HG03095 (cell line): Measurements from ENCODE around the gene BACH2.
"Not testable (repeated sequence)": the region's sequence is repeated elsewhere in the genome, so short reads cannot be mapped to it uniquely, and the experiment has no call there.

Experiments
- ATAC-seq: cut with Tn5 transposase; IDR thresholded peaks from one replicate; pipeline ENCODE4 v1.9.1; 2021; ENCODE audit warnings: moderate library complexity; ENCODE audit not compliant: unreplicated experiment

Gene BACH2

DNA sequence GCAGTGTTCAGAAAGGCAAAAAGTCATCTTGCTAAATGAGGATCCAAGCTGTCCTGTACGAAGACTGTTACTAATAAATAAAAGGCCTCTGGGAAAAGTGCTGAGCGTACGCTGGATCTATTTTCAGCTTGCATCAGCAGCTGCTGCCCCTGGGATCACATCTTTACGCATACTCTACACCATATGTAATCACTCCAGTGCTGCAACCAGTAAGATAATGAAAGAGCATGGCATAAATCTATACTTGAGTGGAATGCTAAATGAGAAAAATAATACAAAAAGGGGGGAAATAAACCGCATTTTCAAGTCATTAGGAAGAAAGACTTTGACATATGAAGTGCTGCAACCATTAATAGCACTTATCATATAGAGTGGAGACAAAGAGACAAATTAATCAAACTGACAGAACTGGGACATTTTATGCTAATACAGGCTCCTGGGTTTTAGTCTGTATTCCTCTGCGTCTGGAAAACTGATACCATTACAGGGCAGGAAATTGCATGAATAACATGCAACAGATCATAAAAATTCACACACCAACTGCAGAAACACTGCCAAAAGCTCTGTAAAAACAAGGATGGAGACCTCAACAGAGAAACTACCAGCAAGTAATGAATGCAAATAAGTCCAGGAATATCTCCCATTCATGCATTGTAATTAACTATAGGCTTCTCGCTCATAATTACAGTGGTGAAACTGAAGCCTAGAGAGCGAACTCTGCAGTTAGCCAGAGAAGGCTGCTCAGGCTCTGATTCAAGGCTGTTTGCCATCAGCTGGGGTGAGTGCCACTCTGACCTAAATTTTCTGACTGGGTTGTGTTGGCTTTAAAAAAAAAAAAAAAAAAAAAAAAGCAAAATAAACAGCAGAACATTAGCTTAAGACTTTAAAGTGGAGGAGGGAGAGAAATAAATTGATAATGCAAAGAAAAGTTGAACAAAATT is 318.6 kb downstream of the BACH2 start:
- no peak for ATAC-seq

DNA sequence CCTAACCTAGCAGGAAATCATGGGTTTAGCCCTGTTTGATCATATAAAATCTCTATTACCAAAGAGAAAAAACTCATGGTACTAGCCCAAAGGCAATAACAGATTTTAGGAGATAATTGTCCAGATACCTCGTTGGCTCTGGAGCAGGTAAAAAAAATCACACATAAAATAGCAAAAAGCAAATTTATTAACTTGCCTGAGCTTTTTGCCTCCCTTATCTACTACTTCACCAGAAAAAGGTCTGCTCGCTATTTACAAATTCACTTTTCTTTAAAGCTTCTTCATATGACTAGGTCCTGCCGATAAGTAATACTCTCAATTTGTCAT is 320.0 kb downstream of the BACH2 start:
- ATAC-seq = no peak

DNA sequence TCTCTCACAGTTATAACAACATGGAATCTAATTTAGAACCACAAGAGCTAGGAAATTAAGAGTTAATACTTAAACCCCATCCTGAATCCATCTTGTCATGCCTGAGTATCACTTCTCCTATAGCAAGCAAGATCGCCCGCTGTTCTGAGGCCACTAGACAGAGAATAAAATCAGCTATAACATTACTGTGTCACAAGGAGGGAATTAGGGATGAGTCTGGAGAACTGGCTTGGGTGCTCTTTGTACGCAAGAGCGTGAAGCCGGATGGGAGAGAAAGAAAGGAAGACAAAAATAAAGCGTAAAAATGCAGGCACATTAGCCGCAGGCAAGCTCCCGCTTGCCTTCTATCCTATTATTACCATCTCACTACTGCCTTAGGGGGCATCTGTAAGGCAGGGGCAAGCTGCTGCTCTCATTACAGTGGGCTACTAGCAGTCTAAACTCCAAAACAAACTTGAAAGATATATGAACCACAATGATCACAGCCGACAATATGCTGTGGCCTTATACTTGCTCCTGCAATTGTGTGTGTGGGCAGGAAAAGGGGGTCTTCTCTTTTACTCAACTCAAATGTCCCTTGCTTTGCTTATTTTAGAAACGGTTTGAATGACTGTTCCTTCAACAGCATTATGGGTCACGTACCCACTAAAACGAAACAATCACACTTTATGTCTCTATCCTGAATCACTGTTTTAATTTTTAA is 320.5 kb downstream of the BACH2 start:
- no peak for ATAC-seq

DNA sequence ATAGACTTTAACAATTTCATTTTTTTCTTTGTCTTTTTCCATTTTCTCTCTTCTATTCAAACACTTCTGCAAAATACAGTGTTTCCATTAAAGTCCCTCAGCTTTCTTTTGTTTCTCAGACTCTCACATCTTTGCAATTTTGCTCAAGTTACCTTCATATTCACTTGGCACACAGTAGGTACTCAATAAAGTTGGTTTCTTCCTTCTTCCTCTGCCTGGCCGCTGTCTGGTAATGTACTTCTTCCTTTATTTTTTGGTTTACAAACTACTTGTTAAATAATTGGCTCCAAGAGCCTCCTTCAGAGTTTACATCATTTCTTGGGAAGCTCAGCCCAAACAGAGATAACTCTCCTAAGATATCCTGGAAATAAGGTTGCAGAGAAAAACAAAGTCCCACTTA is 321.3 kb downstream of the BACH2 start:
- ATAC-seq = no peak

DNA sequence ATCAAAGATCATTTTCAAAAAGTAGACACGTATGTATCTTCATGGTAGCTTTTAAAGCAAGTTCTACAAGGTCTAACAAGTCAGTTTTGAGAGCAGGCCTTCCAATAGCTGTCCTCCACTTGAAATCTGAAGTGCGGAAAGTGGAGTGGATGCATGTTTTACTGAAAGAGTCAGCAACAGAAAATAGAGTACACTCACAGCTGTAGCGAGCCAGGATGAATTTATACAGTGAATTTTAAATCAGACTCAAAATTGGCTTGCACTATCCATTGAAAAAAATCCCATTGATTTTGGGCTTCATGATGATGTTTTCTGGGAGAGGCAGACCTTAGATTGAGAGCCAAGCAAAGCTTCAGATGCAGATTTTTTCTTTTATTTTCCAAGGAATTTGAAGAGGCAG is 321.8 kb downstream of the BACH2 start:
- ATAC-seq = no peak

DNA sequence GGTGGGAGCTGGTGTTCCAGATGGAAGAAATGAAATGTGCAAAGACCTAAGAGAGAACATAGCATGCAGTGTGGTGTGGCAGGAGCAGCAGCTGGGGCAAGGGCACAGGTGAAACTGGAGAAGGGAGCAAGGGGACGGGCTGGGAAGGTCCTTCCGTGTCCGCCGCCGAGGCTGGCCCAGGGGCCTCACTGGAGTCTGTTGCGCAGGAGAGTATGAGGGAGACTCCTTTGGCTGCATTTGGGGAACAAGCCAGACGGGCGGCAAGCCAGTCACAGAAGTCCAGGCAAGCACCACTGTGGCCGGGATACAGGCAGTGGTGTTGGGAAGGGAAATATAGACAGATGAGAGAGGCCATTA is 324.6 kb downstream of the BACH2 start:
- no peak for ATAC-seq

DNA sequence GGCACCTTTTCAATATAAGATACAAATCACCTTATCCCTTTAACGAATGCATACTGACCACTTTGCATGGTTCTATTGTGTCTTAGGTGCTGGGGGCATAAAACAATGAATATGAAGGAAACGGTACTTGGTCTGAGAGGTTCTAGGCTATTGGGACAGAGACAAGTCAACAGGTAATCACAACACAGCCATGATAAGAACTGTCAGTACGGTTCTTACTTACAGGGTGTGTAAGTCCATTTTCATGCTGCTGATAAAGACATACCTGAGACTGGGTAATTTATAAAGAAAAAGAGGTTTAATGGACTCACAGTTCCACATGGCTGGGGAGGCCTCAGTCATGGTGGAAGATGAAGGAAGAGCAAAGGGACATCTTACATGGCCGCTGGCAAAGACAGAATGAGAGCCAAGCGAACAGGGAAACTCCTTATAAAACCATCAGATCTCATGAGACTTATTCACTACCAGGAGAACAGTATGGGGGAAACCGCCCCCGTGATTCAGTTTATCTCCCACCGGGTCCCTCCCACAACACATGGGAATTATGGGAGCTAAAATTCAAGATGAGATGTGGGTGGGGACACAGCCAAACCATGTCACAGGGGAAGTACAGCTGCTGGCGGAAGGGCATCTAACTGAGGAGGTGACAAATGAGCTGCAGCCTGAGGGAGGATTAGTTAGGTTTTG is 325.2 kb downstream of the BACH2 start:
- ATAC-seq = not testable (repeated sequence)

DNA sequence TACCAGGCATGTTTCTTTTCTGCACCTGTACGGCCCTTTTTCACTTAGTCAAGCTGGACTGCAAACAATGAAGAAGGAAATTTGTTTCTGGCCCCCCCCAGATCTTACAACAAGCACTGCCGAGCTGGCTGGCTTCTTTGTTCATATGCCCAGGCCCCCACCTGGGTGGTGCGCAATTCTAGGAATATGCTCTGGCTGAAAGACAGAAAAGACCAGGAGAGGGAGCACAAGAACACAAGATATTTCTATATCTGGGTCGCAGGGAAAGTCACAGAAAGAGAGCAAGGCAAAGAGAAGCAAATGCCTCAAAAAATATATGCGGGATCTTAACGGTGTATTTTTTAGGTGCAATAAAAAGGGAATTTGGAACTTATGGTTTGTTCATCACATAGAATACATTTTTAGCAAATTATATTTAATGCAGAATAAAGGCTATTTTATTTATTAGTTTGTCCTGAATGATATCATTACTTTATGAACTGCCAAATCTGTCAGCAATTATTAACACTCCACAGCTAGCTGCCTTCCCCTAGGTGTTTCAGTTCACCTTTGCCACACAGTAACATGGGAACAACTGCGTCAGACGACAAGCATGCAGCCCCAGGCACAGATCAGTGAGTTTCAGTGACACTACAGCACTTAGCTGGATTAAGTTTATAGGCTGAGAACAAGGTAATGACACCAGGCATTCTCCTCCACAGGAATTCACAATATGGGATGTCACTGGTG is 325.9 kb downstream of the BACH2 start:
- ATAC-seq = no peak

DNA sequence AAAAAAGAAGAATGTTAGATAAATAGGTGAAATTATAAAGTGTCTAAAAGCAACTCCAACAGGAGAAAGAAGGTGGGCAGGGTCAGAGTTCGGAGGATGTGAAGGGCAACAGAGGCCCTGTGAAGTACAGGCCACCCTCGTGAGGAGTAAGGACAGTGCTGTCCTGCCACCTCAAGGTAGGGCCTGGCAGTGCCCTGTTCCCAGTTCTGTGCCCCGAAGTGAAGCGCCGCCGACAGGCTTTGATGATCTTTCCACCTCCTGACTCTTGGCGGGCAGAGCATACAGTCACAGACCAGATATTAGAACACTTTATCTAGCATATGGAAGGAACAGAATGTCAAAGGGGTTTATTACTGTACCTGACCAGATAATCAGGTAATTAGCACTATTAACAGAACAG is 326.6 kb downstream of the BACH2 start:
- no peak for ATAC-seq

DNA sequence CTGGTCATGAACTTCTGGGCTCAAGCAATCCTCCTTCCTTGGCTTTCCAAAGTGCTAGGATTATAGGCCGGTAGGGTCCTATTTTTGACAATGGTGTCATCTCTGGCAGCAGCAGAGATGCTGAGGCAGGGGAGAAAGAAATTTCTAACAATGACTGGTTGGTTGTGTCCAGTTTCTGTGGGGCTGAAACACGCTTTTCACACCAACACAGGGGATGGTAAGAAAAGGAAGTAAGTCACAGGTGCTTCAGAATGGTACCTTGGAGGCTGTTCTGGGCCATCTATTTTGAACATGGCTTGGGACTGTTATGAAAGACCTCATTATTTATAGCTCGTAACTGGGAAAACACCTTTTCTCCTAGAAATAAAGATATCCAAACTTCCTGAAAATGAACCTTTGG is 329.7 kb downstream of the BACH2 start:
- ATAC-seq = no peak

DNA sequence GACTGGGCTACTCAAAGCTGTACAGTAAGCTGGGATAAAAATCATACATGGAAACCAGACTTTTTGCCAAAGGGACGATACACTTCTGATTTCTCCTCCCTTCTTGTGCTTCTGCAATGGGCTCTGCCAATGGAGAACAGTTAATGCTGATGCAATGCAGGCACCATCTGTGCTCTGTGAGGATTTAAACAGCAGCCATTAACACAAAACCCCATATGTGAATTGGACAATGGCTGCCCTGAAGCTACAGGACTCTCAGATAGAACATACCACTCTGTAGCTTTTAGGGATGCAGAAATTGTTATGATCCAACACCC is 330.5 kb downstream of the BACH2 start:
- no peak for ATAC-seq

DNA sequence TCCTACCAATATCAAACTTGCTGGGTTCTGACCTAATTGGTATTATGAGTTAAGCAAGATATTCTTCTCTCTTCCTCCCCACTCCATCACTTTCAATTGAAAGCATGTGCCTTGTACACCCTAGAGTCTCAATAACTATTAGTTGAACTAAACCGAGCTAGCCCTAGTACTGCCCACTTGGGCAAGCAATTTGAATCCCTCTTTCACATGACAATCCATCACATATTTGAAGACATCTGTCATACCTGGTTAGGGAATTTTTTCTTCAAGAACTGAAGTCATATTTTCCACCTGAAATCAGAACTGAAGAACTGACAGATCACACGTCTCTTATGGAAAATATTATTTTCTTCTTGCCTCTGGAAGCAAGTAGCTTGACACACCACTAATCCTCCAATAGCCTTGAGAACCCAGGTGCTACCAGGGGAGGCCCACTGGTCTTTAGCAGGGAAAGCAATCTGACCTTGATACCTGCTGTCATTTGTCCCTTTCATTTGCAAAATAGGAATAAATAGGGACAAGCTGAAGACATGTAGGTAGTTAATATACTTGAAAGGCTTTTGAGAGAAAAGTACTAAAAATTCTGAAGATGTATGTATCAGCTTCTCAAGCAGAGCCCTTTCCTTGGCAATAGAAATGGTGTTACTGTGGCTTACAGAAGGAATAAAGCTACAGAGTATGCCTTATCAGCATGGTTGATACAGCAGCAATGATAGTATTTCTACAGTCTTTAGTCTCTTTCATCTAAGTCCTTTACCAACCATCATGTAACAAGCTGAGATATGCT is 331.0 kb downstream of the BACH2 start:
- no peak for ATAC-seq

DNA sequence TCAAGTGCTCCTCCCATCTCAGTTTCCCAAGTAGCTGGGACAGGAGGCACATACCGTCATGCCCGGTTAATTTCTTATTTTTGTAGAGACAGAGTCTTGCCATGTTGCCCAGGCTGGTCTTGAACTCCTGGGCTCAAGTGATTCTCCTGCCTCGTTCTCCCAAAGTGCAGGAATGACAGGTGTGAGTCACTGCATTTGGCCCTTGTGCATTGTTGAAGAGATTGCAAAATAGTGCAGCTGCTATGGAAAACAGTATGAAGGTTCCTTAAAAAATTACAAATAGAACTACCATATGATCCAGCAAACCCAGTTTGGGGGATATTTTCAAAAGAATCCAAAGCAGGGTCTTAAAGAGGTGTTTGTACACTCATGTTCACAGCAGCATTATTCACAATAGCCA is 333.3 kb downstream of the BACH2 start:
- ATAC-seq = no peak

DNA sequence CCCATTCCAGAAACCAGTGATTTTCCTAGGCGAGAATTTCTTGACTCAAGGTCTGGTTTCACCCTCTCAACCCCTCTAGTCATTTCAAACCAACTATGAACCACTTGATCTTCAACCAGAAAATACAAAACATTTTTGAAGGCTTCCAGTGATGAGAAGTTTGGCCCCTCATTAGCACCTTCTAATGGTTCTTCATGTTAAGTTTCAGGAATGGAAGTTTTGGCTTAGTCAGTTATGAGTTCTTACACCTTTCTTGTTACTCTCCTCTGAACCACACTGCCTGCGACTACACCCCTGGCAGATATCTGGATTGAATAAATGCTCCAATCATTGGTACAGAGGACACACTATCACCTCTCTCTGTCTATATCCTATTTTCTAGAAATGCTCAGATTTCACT is 335.2 kb downstream of the BACH2 start:
- no peak for ATAC-seq

DNA sequence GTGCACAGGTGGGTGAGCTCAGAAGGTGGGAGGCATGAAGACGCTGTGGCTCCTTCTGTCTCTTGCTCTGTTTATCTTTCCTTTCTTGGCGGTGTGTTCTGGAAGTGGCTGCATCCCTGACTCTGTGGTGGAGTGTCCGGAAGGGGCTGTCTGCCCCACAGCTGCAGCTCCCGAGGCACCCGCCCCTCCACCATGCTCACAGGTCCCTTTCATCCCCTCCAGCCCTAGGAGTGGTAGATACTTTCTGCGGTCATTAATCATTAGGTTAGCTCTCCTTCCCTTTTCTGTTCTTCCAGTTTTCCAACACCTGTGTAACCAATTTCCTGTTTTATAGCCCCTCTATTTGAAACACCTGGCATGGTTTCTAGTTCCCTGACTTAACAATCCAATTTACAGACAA is 336.8 kb downstream of the BACH2 start:
- no peak for ATAC-seq

DNA sequence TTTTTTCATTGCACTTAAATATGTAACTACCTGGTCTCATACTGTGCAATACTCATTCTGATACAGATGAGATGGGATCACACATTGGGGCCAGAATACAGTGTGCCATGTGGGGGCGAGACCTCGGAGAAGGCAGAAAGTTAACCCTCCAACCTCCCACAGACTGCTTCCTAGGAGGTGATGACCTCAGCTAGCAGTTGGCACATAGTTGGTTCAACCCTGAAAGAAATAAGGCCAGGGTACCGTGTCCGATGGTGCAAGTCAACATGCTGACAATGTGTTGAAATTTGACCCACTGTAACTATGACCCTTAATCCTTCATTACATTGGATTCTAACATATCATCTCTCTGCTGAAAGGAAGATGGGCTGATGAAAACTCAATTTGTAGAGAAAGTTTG is 340.5 kb downstream of the BACH2 start:
- ATAC-seq = no peak

DNA sequence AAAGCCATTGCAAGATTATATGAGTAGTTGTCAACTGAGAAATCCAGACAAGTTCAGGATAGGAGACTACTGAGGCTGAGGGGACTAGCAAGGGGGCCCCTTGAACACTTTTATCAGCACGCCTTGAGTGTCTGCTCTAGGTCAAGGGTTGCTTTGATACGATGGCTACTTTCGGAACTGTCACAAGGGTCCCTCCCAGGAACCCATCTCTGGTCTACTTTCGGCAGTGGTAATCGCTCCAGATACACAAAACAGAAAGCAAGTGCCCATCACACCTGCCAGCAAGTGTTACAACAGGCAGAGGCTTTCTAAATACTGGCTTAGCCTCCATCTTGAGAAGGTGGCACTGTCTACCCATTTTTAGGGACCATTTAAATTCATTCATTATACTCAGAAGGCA is 341.3 kb downstream of the BACH2 start:
- no peak for ATAC-seq

DNA sequence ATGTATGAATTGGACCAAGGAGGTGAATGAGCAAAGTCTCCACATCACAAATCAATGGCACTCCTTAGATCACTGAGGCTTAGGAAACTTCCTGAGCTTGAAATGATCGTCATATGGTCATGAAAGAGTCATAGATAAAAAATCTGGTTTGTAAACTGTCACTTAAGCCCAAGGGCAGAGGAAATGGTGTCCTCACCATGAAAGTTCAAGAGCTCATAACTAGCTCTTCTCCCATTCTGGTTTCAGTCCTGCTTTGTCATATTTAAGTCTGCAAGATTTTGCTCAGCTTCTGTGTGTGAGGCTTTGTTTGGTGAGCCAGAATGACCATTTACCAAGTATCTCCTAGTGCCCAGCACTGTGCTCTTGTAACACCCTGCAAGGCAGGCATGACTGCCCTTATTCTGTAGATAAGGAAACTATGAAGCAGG is 341.9 kb downstream of the BACH2 start:
- ATAC-seq = no peak

DNA sequence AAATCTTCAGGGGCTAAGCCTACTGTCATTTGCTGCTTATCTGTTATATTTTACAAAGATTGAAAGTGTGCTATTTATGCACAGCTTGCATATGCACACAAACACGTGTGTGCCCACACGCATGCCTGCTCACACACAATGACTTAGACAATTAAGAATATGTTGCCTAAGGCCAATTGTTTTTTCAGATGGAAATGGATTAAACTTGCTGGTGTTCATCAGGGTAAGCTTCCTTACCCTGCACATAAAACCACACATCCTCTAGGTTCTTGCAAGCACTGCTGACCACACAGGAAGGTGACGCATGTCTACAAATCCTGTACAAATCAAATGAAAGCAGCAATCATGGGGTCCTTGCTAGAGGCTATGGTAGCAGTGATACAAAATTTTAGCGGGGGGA is 344.0 kb downstream of the BACH2 start:
- ATAC-seq = no peak

DNA sequence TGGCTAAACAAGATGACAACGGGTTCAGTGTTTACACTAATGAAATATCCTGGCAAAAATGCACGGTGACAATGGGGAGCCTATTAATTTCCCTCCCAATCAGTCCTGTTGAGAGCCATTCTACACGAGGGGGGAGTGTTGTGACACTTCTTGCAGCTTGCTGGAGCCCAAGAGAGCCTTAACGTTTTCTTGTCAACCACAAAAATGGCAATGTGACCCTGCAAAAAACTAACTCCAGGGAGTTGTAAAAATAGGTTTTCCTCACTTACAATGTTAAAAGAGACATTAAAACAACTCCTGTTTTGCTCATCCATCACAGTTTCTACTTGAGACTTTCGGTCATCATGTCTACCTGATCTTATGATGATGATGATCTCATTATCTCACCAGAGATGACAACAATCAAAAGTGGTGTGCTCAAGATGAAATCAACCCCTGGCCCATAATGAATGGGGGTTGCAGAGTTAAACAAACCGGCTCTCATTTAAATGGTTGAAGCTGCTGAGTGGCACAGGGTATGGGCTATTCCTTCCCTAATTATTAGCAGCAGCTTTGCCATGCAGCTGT is 344.5 kb downstream of the BACH2 start:
- ATAC-seq = no peak
